ENCODE measurements around the gene POU3F1.

Gene POU3F1

GRCh38 chr1:38021969-38022368 lies 24.6 kb downstream of the POU3F1 start:
- no peak for FAIRE-seq
- no peak for DNase-seq (ENCODE audit: insufficient read length, low spot score)
- no peak for TF ChIP-seq POLR2A (IDR thresholded peaks at IDR 0.05; ENCODE audit: low read depth, low read length)

- TF ChIP-seq POLR2A (IDR thresholded peaks at IDR 0.05; ENCODE audit: low read depth, low read length) = no peak
- FAIRE-seq = no peak
- DNase-seq (ENCODE audit: insufficient read length, low spot score) = no peak
These were observed 26.2 kb downstream of the POU3F1 start for GRCh38 chr1:38020396-38020795.

GRCh38 chr1:38018864-38019343 lies 27.7 kb downstream of the POU3F1 start:
- no peak for DNase-seq (ENCODE audit: insufficient read length, low spot score)
- peak; percentile 48 for FAIRE-seq
- TF ChIP-seq POLR2A (IDR thresholded peaks at IDR 0.05; ENCODE audit: low read depth, low read length) = no peak

DNA sequence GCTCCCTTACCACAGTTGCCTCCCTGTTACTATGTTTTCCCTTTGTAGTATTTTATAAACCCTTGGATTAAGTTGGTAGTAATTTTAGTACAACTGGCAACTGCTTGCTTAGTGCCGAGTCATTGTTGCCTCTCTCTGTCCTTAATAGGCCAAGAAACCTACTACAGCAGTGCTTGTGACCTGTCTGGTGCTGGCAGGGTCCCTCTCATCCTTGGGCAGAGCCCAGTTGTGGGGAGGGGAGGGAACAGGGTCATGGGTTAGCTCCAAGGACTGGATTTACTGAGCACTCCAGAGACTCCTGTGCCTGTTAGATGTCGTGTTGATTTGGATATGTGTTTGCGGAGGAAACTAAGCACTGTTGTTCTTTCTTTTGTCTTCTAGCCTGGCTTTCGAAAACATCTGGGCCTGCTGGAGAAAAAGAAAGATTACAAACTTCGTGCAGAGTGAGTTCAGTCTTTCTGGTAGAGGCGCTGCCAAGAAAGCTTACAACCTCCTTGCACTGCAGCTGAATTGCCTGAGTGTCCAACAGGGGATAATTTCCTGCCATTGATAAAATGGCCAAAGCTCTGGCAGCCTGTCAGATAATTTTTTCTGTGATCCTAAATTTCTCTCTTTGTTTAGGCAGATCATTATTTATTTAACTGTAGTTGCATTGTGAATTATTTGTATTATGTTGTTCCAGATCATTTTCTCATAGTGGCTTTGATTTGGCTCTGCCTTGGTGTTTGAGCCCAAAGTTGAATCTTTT lies 30.4 kb downstream of the POU3F1 start:
- DNase-seq (ENCODE audit: insufficient read length, low spot score) (no peak), FAIRE-seq (no peak)
- TF ChIP-seq POLR2A (IDR thresholded peaks at IDR 0.05; ENCODE audit: low read depth, low read length) = no peak

- DNase-seq (ENCODE audit: insufficient read length, low spot score) (no peak), FAIRE-seq (no peak)
- no peak for TF ChIP-seq POLR2A (IDR thresholded peaks at IDR 0.05; ENCODE audit: low read depth, low read length)
These were observed 31.7 kb downstream of the POU3F1 start for GRCh38 chr1:38014724-38015424.

GRCh38 chr1:38014171-38014570 lies 32.4 kb downstream of the POU3F1 start:
- FAIRE-seq (no peak), DNase-seq (ENCODE audit: insufficient read length, low spot score) (no peak)
- TF ChIP-seq POLR2A (IDR thresholded peaks at IDR 0.05; ENCODE audit: low read depth, low read length) = no peak

- no peak for TF ChIP-seq POLR2A (IDR thresholded peaks at IDR 0.05; ENCODE audit: low read depth, low read length)
- no peak for FAIRE-seq
- DNase-seq (ENCODE audit: insufficient read length, low spot score) = no peak
These were observed 33.4 kb downstream of the POU3F1 start for GRCh38 chr1:38013227-38013622.

- peak; percentile 83 for FAIRE-seq
- TF ChIP-seq POLR2A (IDR thresholded peaks at IDR 0.05; ENCODE audit: low read depth, low read length) = peak; percentile 60; the same call in 1 of the 2 replicates
- peak; percentile 81 for DNase-seq (ENCODE audit: insufficient read length, low spot score)
These were observed 34.0 kb downstream of the POU3F1 start, which contains the start of gene UTP11 for GRCh38 chr1:38012363-38013226. TSS of gene UTP11 (plus strand) at chr1:38012734. CDS start at chr1:38012803, 69 bp downstream.

DNA sequence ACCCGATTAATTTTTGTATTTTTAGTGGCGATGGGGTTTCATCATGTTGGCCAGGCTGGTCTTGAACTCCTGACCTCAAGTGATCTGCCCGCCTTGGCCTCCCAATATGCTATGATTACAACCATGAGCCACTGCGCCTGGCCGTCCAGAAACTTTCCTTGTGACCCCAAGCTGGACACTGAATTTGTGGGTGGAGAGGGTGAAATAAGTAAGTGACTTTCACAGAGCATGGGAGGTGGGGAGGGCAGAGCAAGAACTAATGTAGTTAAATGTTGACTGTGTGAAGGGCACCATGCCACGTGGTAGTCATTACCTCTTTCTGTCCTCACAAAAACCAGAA lies 36.8 kb downstream of the POU3F1 start:
- DNase-seq (ENCODE audit: insufficient read length, low spot score) (no peak), FAIRE-seq (no peak)
- no peak for TF ChIP-seq POLR2A (IDR thresholded peaks at IDR 0.05; ENCODE audit: low read depth, low read length)

- FAIRE-seq (no peak), DNase-seq (ENCODE audit: insufficient read length, low spot score) (no peak)
- no peak for TF ChIP-seq POLR2A (IDR thresholded peaks at IDR 0.05; ENCODE audit: low read depth, low read length)
These were observed 37.3 kb downstream of the POU3F1 start for GRCh38 chr1:38009088-38009840.

GRCh38 chr1:38006008-38006828 lies 40.4 kb downstream of the POU3F1 start:
- DNase-seq (ENCODE audit: insufficient read length, low spot score) = no peak

DNA sequence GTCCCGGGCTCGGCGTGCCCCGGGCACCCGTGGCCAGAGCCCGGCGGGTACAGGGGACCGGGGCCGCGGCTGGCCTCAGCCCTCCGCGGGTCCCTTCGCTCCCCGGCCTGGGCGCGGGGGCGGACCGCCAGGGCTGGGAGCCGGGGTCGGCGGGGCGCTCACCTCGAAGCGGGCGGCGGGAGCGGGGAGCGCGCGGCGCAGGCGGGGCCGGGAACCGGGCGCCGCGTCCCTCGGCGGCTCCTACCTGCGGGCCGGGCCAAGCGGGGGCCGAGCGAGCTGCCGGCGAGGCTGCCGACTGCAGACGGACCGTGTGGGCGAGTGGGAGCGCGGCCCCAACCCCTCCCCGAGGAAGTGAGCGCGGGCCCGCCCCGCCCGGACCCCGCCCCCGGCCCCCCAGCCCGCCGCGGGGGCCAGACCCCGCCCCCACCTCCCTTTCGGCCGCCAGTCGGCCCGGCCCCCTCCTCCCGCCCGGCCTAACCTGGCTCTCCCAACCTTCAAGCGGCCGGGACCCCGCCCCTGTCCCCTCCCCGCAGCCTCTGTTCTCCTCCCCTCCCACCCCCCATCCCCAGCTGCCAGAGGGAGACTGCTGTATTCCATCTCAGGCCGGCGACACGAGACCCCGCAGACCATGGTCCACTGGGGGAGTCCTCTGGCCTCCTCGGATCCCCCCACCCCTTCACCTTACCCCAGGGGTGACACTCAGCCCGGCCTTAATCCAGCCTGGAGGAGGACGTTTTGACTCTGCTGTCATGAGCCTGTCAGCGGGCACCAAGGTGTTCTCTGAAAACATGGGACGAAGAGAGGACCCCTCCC lies 41.2 kb downstream of the POU3F1 start, which contains the start of gene FHL3:
FHL3 (minus strand) TSS at position 320 of the 813 bp plus-strand sequence. CDS start 6,102 bp downstream, outside the sequence.
- TF ChIP-seq POLR2A (IDR thresholded peaks at IDR 0.05; ENCODE audit: low read depth, low read length) = peak; percentile 88

More at GRCh38 chr1:38006008-38006828, 40.4 kb downstream of the POU3F1 start:
- TF ChIP-seq POLR2A (IDR thresholded peaks at IDR 0.05; ENCODE audit: low read depth, low read length) = no peak
- no peak for FAIRE-seq

More for the DNA sequence above, 41.2 kb downstream of the POU3F1 start, which contains the start of gene FHL3:
- DNase-seq (ENCODE audit: insufficient read length, low spot score) = no peak
- no peak for FAIRE-seq
